Measurements from ENCODE around the gene KLHDC7B.

Gene KLHDC7B

DNA sequence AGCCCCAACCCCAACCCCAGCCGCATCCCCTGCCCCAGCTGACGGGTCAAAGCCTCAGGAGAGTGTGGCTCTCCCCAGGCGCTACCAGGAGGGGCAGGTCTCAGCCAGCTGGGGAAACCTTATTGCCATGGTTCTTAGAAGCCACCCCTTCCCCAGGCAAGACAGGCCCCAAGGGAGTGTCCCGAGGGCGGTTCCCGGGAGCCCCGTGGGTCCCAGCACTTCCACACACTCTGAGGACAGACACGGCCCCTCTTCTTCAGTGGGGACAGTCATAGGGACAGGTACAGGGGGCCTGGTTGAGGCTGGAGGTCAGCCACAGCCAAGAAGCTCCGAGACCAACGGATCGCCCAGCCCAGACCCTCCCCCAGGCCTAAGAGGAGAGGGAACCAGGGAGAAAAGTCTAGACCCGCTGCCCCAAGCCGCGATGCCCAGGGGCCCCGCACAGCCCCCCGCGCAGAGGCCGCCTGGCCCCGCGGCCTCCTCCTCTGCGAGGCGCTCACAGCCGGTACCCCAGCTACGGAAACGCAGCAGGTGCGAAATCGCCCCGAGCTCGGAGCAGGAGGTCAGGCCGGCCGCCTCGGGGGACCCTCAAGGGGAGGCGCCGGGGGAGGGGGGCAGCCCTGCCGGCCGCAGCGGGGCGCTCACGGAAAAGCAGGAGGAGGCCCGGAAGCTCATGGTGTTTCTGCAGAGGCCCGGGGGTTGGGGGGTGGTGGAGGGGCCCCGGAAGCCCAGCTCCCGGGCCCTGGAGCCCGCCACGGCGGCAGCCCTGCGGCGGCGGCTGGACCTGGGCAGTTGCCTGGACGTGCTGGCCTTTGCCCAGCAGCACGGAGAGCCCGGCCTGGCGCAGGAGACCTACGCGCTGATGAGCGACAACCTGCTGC is 2.6 kb downstream of the KLHDC7B start:
- no peak for DNase-seq (ENCODE audit: low read depth in 2 of 2)

DNA sequence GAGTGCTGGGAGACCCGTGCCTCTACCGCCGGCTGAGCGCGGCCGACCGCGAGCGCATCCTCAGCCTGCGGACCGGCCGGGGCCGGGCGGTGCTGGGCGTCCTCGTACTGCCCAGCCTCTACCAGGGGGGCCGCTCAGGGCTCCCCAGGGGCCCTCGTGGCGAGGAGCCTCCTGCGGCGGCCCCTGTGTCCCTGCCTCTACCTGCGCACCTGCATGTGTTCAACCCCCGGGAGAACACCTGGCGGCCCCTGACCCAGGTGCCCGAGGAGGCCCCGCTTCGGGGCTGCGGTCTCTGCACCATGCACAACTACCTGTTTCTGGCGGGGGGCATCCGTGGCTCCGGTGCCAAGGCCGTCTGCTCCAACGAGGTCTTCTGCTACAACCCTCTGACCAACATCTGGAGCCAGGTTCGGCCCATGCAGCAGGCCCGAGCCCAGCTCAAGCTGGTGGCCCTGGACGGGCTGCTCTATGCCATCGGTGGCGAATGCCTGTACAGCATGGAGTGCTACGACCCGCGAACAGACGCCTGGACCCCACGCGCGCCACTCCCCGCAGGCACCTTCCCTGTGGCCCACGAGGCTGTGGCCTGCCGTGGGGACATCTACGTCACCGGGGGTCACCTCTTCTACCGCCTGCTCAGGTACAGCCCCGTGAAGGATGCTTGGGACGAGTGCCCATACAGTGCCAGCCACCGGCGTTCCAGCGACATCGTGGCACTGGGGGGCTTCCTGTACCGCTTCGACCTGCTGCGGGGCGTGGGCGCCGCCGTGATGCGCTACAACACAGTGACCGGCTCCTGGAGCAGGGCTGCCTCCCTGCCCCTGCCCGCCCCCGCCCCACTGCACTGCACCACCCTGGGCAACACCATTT is 3.5 kb downstream of the KLHDC7B start:
- DNase-seq (ENCODE audit: low read depth in 2 of 2): no peak

DNA sequence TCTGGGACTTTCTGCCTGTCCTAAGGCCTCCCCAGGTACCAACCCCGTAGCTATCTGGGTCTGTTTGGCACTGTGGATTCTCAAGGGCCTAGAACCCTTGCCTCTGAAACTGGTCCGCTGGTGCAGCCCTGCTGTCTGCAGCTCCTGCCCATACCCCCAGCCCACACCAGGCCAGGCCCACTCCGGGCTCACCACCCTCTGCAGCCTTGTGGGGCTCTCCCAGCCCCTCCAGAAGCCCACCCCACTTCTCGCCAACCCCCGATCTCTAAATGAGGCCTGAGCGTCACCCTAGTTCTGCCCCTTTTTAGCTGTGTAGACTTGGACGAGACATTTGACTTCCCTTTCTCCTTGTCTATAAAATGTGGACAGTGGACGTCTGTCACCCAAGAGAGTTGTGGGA is 4.7 kb downstream of the KLHDC7B start:
- no peak for DNase-seq (ENCODE audit: low read depth in 2 of 2)

DNA sequence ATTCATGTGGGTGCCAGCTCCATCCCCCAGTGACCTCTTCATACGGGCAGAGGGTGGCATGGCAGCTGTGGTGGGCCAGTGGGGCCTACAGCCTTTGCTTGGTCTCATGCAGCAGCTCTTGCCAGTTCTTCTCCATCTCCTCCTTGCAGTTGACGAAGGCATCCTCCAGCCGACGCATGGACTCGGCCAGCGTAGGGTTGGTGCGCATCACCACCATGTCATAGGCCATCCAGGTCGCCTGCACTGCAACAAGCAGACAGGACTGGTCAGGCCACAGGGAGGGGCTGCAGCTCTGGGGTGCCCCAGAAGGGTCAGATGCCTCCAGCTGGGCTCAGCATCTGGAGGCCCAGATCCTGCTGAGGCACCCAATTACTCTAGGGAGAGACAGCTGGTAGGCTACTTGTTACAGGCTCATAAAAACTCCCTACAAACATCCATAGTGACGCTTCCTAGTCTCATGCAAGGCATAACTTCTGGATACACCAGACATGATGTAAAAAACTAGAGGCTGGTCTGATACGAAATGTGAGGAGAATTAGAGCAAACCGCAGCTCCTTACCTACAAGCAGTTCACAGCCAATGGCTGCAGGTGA is 5.6 kb downstream of the KLHDC7B start:
- no peak for DNase-seq (ENCODE audit: low read depth in 2 of 2)

DNA sequence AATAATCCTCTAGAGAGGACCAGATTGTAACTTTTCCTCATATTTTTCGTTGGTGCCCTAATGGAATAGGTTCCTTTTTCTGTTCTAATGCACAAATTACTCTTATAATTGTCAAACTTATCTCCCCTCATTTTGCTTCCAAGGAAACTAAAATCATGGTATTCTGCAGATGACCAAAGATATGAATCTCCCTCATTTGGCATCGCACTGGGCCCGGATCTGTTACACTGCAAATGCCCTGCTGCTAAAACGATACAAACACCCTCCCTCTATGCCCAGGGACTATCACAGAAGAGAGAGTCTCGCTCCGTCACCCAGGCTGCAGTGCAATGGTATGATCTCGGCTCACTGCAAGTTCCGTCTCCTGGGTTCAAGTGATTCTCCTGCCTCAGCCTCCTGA is 7.6 kb downstream of the KLHDC7B start:
- no peak for DNase-seq (ENCODE audit: low read depth in 2 of 2)

DNA sequence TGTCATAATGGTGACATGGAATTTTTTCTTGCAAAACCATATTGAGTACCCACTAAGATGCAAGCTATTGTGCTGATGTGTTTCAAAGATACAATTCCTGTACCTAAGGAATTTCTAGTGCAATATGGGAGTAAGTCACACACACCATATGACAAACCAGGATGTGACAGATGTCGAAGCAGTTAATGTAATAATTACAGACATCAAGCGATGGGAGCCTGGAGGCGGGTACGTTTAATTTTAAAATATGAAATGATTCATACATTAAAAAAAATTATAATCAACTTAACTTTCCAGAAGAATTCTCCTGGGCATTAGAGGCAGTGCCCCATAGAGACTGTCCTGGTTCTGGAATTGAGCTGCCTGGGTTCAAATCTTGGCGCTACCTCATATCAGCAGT is 11.0 kb downstream of the KLHDC7B start:
- no peak for DNase-seq (ENCODE audit: low read depth in 2 of 2)

DNA sequence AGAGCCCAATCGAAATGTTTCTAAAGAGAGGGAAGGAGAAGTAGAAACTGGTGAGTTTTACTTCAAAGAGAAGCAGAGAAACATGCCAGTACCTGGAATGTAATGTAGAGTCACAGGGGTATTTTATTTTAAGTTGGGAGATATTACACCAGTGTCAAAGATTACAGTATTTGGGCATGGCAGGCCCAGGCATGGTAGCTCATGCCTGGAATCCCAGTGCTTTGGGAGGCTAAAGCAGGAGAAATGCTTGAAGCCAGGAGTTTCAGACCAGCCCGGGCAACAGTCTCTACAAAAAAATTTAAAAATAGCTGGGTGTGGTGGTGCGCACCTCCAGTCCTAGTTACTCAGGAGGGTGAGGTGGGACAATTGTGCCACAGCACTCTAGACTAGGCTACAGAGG is 14.3 kb downstream of the KLHDC7B start:
- no peak for DNase-seq (ENCODE audit: low read depth in 2 of 2)

DNA sequence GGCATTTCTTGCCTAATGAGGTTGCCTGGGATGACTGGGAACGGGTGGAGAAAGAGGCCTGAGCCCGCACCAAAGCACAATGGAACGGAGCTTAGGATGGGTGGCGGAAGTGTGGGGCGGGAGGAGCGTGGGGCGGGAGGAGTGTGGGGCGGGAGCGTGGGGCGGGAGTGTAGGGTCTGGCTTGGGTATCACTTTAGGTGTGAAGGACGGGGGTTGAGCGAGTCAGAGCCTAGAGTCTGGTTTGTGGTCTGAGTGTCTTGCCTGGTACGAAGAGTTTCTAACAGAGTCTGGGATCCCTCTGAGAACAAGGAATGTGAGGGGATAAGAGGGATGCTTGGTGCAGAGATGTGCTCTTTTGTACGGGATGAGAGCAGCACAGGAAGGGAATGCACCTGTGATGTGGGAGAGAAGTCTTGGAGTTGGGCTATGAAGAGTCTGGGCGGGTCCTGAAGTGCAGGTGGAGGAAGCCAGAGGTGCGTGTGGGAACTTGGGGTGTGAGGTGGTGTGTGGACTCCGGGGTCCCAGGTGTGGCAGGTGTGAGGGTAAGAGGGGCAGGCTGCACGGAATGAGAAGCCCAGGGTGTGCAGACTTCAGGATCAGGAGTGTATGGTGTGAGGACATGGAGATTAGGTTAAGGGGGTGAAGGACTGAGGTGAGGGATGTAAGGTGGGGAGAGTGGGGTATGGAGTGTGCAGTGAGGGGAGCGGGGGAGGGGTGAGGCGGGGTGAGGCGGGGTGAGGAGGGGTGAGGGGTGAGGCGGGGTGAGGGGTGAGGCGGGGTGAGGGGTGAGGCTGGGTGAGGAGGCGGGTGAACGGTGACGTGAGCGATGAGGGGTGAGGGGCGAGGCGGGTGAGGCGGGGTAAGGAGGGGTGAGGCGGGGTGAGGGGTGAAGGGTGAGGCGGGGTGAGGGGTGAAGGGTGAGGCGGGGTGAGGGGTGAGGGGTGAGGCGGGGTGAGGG is 16.0 kb downstream of the KLHDC7B start:
- no peak for DNase-seq (ENCODE audit: low read depth in 2 of 2)

DNA sequence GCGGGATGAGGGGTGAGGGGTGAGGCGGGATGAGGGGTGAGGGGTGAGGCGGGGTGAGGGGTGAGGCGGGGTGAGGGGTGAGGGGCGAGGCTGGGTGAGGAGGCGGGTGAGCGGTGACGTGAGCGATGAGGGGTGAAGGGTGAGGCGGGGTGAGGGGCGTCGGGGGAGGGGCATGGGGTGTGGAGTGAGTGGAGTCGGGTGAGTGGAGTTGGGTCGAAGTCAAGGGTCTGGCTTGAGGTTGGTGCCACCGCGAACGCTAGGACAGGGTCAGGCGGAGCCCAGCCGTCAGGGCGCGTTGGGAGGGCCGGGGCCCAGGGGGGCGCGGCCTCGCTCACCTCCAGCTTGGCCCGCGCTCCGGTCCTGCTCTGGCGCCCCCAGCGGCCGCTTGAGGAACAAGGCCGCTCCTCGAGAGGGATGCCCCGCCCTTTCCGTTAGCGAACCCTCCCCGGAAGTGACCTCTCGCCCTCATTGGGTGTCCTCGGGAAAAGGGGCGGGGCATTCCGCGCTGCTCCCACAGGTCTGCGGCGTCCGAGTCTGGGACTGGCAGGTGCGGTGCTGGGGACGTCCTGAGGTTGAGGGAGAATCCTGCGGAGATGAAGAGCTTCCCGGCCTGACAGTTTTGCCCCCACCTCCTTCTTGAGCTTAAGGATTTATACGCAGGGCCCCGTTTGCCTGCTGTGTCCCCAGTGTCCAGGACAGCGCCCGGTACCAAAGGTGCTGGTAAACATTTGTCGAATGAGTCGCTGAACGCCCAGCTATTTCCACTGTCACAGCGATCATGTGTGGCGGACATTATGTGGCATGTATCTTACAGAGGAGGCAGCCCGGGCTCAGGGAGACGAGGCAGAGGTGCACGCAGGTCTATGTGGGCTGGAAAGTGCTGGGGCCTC is 17.1 kb downstream of the KLHDC7B start, which contains the start of gene SYCE3:
SYCE3 (minus strand) TSS at position 397 of the 890 bp plus-strand sequence. CDS start 6,514 bp downstream, outside the sequence.
- peak; percentile 88 to 97 for DNase-seq (ENCODE audit: low read depth in 2 of 2)

DNA sequence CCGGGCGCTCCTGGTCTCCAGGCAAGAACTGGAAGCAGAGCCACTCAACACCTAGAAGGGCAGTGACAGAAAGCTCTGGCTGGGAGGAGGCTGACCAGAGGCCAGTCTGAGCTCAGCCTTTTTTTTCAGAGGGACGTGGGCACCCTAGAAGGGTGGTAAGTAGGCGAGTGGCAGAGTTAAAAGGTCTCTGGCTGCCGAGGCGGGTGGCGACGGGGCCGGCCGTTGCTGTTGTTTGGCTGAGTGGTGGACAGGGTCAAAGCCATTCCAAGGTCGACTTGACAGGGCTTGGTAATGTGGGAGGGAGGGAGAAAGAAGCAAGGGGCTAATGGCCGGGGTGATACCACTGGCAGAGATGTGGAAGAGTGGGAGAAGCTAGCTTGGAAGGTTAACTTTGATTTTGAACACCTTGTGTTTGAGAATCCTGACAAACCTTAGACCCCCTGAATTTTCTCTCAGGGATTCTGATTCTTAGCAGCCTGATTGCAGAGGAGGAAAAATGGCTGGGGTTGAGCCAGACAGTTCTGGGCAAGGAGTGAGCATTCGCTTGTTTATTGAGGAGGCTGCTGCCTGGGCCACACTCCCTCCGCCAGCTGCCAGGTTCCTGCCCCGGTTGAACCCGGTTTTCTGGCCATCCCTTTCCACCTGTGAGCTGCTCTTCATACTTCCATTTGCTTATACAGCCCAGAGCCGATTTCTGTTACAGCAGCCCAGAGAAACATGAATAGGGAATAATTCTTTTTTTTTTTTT is 17.9 kb downstream of the KLHDC7B start:
- DNase-seq (ENCODE audit: low read depth in 2 of 2): no peak

DNA sequence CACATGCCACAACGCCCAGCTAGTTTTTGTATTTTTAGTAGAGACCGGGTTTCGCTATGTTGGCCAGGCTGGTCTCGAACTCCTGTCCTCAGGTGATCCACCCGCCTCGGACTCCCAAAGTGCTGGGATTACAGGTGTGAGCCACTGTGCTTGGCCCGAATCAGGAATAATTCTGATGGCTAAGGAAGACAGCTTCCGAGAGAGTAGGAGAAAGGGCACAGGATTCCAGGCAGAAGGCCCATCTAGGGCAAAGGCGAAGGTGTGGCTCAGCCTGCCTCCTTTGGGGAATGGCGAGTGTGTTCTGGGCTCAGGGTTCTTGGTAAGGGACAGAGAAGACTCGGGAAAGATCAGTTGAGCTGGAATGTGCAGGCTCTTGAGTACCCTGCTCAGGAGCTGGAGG is 18.6 kb downstream of the KLHDC7B start:
- DNase-seq (ENCODE audit: low read depth in 2 of 2): no peak

DNA sequence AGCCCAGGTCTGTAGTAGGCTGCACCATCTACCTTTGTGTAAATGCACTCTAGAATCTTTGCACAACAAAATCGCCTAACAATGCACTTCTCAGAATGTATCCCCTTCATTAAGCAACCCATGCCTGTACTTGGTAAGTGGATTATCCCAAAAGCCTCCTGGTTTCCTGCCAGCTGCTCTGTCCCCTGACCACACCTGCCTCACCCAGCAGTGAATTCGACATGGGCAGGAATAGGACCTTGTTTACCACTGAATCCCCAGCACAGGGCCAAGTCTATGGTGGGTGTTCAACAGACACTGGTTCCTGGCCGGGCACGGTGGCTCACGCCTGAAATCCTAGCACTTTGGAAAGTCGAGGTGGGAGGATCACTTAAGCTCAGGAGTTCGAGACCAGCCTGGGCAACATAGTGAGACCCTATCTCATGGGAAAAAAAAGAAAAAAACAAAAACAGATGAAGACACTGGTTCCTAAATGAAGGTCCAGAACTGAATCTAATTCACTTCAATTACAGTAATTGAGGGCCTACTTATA is 22.1 kb downstream of the KLHDC7B start:
- no peak for DNase-seq (ENCODE audit: low read depth in 2 of 2)

DNA sequence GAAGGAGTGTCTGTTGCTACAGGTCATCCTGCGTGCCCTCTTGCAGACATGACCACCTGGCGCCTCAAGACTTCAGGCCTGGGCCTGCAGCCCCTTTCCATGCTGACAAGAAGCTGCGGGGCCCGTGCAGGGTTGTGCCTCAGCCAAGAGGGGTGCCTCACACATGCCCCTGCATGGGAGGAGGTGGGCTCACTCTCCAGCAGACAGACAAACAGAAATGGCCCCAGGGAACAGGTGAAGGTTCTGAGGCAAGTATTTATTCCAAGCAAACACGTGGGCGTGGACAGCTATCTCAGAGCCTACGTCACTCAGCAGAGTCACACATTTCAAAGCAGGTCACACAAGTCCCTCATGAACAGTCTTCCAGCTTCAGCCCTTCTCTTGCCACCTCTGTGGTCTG is 22.9 kb downstream of the KLHDC7B start:
- no peak for DNase-seq (ENCODE audit: low read depth in 2 of 2)

DNA sequence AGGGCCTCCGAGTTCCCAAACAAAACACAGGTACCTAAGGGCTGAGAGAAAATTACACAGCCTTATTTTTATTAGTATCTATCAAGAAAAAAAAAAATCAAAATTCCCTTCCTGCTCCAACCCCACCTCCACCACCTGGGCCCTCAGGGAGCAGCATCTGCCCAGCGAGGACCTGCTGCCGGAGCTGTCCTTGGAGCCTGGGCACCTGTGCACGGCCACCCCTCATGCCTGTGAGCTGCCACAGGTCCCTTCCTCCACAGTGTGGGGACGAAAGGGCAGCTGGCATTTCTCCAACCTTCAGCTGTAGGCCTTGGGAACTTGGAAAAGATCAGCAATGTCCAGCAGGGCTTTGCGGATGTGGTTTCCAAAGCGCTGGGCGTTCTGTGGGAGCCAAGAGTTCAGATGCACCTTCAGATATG is 23.4 kb downstream of the KLHDC7B start:
- no peak for DNase-seq (ENCODE audit: low read depth in 2 of 2)

DNA sequence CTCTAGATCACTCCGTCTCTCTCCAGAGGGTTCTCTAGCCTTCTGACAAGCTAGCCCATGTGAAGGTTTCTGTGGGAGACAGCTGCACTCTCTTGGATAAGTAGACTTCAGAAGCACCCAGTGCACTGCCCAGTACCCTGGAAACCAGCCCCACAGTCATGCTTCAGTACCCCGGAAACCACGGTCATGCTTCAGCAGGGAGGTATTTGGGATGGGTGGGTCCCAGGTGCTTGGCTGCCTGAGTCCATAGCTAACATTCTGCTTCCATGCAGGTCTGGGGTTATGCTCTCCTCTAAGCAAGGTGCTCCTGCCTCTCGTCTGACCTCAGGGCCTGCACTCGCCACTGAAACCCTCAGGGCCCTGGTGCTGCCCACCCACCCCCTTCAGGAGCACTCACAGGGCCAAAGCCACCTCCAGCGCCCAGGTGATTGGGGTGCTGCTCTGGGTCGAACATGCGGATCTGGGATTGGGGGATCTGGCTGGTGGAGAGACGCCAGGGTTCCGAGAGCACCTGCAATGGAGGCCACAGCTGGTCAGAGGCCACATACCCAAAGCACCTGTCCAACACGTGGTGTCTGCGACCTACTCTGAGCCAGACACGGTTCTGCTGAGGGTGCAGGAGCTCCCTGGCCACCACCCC is 24.3 kb downstream of the KLHDC7B start:
- DNase-seq (ENCODE audit: low read depth in 2 of 2): no peak

DNA sequence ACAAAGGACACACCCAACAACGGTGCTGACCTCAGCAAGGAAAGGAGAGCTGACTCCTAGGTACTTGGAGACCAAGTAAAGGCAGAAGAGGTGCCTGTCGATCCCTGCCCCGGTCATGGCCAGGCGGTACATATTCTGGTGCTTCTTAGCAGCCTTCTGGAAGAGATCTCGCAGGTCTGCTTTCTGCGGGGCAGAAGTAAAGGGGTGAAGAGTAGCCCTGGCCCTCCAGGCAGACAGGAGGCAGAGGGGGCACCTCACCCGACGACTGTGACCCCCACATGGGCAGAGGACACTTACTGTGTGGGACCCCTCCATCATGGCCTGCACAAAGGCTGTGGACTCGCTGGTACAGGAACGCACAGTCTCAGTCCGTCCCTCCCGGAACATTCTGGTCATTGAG is 25.2 kb downstream of the KLHDC7B start:
- no peak for DNase-seq (ENCODE audit: low read depth in 2 of 2)

DNA sequence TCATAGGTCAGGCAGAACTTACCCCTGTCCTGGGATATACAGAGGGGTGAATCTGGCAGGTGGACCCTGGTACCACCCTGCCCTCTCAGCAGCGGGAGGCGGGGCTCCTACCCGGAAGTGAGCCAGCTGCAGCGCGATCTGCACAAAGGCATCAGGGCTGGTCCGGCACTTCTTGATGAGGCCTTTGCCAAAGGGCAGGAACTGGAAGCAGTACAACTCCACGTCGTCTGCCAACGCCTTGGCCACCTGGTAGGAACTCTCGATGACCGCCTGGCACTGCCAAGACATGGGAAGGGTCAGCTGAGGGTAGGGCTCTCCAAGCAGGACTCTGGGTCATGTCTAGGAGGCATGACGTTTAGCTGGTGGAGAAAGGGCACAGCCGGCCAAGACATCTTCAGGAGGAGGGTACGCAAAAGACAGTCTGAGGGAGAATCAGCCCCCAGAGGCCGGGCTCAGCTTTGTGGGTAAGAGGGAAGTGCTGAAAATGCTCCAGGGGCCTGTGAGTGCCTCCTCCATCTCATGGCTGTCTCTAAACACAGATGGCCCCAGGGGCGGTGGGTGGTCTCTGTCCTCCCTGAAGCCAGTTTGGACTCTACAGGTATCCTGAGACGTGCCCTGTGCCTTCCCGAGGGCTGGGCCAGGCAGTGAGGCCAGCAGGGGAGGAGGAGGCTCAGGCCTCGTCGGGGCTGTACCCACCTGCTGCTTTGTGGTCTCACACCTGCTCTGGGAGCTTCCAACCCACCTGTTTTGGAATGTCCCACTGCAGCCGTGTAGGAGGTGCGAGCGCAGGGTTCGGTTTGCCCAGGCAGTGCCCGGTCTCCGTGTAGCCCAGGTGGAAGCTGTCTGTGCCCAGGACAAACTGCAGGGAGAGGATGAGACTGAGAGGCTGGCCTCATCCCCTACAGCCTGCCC is 25.8 kb downstream of the KLHDC7B start:
- DNase-seq (ENCODE audit: low read depth in 2 of 2): no peak

DNA sequence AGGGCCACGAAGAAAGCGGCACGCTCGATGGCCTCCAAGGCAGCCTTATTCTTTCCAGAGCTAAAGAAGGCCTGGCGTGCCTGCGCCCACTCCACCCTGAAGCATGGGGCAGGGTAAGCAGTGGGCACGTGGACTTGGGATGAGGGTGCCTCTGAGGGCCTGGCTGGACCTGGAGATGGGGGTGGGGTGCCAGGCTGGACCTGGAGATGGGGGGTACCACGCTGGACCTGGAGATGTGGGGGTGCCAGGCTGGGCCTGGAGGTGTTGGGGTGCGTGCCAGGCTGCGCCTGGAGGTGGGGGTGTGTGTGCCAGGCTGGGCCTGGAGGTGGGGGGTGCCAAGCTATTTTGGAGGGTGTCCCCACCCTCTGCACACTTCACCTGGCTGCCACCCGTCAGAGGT is 27.3 kb downstream of the KLHDC7B start:
- DNase-seq (ENCODE audit: low read depth in 2 of 2): no peak

Data from stimulated activated CD8-positive, alpha-beta memory T cell treated with anti-CD3 and anti-CD28 coated beads, Interleukin-7, amount 100 ng/mL, for 1 hour (primary cell).